Activated naive CD4-positive, alpha-beta T cell treated with anti-CD3 and anti-CD28 coated beads, Interleukin-2, amount 50 U/mL, for 72 hours (primary cell): ENCODE results near the gene EID2. TPM values are rescaled to one million over a fixed set of nuclear protein-coding genes. Genes with fewer than 3 reads are reported as not detected.

Experiments
- ATAC-seq, 2 donors: fragments of 150-1000 bp; cut with Tn5 transposase; 2 replicates each; pipeline ENCODE4 v1.10.0; 2021; ENCODE audit warnings: mild to moderate bottlenecking in 2 of 2, moderate library complexity in 2 of 2
- DNase-seq, 2 donors: peaks; one replicate each; pipeline ENCODE4 v3.0.0; 2021 to 2022; ENCODE audit warnings: low spot score in 2 of 2
- H3K27ac Mint-ChIP-seq, 2 donors: one replicate each; pipeline ENCODE4 v1.8.0; 2022; ENCODE audit warnings: mild to moderate bottlenecking in 2 of 2, mixed read lengths in 2 of 2
- H3K36me3 Mint-ChIP-seq, 2 donors: one replicate each; pipeline ENCODE4 v1.8.0; 2022; ENCODE audit warnings: mixed read lengths in 2 of 2
- H3K9me3 Mint-ChIP-seq, 2 donors: one replicate each; pipeline ENCODE4 v1.8.0; 2022; ENCODE audit warnings: mixed read lengths in 2 of 2
- total RNA-seq, 2 donors: library from RNA; stranded (reverse); gene quantifications; one replicate each; pipeline ENCODE4 v1.2.3, GENCODE V29; 2022

The EID2 gene, protein sequence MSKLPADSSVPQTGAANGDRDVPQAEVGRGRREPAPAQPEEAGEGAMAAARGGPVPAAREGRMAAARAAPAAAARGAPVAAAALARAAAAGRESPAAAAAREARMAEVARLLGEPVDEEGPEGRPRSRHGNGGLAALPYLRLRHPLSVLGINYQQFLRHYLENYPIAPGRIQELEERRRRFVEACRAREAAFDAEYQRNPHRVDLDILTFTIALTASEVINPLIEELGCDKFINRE
- 10 to 100 TPM; 11.4 to 12.7 TPM for total RNA-seq

DNA sequence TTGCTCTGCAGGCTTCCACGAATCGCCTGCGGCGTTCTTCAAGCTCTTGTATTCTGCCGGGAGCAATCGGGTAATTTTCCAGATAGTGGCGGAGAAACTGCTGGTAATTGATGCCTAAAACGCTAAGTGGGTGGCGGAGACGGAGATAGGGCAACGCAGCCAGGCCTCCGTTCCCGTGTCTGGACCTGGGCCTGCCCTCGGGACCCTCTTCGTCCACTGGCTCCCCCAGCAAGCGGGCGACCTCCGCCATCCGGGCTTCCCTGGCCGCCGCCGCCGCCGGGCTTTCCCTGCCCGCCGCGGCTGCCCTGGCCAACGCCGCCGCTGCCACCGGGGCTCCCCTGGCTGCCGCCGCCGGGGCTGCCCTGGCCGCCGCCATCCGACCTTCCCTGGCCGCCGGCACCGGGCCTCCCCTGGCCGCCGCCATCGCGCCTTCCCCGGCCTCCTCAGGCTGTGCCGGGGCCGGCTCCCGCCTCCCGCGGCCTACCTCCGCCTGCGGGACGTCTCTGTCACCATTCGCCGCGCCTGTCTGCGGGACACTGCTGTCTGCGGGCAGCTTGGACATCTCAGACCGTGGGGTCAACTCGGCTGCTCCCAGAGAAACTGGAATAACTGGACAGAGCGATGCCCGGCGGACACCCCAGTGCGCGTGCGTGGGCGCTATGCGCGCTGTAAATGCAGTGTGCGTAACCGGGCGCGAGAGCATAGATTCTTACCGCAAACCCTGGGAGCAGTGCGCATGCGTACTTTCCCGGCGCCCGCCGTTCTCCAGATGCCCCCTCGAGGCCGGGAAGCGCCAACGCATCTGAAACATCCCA lies at the start of gene EID2:
Gene EID2, minus strand, starts transcription at position 644 of the 815 bp plus-strand sequence. Its CDS starts 82 bp downstream, at position 562.
- H3K36me3 Mint-ChIP-seq = peaks cover 13 to 14% of the 10 kb centered on the region in 2 donors
- peak within 1 kb of the TSS; percentile 95 to 97 for H3K27ac Mint-ChIP-seq
- DNase-seq (peak; percentile 93 to 95), ATAC-seq (peak; percentile 79 to 89)
- H3K9me3 Mint-ChIP-seq = no peaks in the 10 kb centered on the region

- DNase-seq (no peak), ATAC-seq (no peak)
- peaks cover 0 to 17% of the 10 kb centered on the region in 2 donors for H3K36me3 Mint-ChIP-seq
- no peak overlapping the region for H3K27ac Mint-ChIP-seq
- peaks cover 0 to 17% of the 10 kb centered on the region in 2 donors for H3K9me3 Mint-ChIP-seq
Measured at GRCh38 chr19:39588066-39588465, 48.1 kb upstream of the EID2 start.

GRCh38 chr19:39587496-39587895 lies 47.5 kb upstream of the EID2 start:
- DNase-seq (no peak), ATAC-seq (no peak)
- no peak overlapping the region for H3K27ac Mint-ChIP-seq
- H3K36me3 Mint-ChIP-seq = peaks cover 0 to 17% of the 10 kb centered on the region in 2 donors
- peaks cover 0 to 17% of the 10 kb centered on the region in 2 donors for H3K9me3 Mint-ChIP-seq

DNA sequence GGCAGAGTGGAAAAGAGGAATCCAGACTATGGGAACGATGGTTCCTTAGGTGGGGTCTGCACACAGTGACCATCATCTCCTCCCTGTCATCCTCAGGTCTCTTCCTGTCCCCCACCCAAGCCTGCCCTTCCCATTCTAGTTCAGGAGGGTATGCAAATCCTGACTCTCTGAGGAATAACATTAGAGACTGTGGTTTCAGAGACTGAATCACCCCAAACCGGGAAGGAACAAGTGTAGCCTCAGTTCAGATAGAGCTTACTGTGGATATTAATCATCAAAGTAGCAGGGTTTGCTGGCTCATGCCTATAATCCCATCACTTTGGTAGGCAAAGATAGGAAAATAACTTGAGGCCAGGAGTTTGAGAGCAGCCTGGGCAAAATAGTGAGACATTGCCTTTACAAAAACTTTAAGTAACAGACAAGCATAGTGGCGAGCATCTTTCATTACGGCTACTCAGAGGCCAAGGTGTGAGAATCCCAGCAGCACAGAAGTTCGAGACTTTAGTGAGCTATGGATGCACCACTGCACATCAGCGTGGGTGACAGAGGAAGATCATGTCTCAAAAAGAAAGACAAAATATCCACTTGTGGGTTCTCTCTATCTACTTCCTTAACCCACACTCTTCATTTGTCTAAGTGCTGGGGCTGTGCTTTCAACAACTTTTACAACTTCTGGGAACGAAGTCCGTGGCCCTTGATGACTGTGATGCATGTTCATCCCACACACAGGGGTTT lies 43.1 kb upstream of the EID2 start:
- Mint-ChIP-seq H3K27ac (no peak overlapping the region), H3K9me3 (peaks cover 9 to 21% of the 10 kb centered on the region in 2 donors), H3K36me3 (peaks cover 8 to 29% of the 10 kb centered on the region in 2 donors)
- ATAC-seq (peak; percentile 74 to 76), DNase-seq (peak in 1 of 2 donors; percentile 16)

DNA sequence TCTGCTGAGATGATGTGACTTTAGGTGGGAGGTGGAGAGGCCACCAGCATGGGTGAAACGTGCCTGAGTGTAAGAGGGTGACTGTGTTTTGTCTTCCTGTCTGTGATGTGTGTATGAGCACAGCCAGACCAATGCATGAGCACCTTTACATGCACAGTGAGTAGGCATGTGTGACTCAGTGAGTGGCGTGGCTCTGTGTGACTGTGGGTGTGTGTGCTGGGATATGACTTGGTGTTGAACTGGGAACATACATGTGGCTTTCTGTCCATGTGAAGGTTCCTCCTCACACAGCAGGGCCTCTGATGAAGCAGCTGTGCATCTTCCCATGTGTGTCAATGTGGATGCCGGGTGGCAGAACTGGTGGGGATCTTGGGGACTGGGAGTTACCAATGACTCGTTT lies 42.5 kb upstream of the EID2 start:
- Mint-ChIP-seq H3K36me3 (peaks cover 8 to 28% of the 10 kb centered on the region in 2 donors), H3K9me3 (peaks cover 9 to 21% of the 10 kb centered on the region in 2 donors), H3K27ac (no peak overlapping the region)
- ATAC-seq (peak; percentile 91 to 92), DNase-seq (peak in 1 of 2 donors; percentile 41)

DNA sequence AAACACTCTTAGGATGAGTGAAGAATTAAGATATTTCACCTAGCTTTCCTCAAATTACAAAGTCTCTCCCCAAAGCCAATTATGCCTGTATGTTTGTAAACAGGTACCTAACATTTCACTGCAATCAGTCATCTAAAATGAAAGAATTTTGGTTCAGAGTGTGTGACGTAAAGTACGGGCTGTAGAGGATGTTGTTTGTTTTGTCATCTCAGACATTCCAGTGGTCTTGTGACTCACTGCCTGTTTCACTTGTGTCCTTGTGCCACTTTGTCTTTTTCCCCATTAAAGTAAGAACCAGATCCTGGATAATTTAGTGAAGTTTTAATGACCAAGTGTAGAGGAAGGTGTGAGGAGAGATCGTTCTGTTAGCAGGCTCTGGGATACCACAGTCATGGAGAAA lies 28.6 kb upstream of the EID2 start:
- peak in 1 of 2 donors; percentile 83 for ATAC-seq
- DNase-seq = no peak

GRCh38 chr19:39566064-39566463 lies 26.1 kb upstream of the EID2 start:
- no peaks in the 10 kb centered on the region for H3K9me3 Mint-ChIP-seq
- no peak overlapping the region for H3K27ac Mint-ChIP-seq
- H3K36me3 Mint-ChIP-seq = no peaks in the 10 kb centered on the region
- no peak for ATAC-seq
- DNase-seq = no peak

More for the DNA sequence above, 28.6 kb upstream of the EID2 start:
- Mint-ChIP-seq H3K36me3 (peaks cover 4 to 5% of the 10 kb centered on the region in 2 donors), H3K9me3 (peaks cover 4 to 11% of the 10 kb centered on the region in 2 donors), H3K27ac (no peak overlapping the region)

DNA sequence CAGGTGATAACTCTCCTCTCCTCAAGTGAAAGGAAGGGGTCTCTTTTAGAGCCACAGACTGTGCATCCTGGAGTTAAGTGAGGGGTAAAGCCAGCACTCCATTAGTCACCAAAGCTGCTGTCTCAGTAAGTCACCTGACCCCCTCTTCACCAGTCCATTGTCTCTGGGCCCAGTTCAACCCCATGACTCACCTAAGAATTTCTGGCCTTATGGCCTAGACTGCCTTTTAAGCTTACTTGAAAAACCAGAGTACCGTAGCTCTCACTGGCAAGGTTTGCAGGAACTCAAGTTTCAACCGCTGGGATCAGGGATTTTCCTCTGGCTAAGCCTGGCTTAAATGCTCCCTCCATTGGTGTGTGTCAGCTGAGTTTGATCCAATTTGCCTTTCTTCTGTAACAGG lies 23.4 kb upstream of the EID2 start:
- DNase-seq (no peak), ATAC-seq (peak in 1 of 2 donors; percentile 44)
- Mint-ChIP-seq H3K36me3 (peaks cover 0 to 5% of the 10 kb centered on the region in 2 donors), H3K9me3 (peaks cover 0 to 5% of the 10 kb centered on the region in 2 donors), H3K27ac (no peak overlapping the region)

DNA sequence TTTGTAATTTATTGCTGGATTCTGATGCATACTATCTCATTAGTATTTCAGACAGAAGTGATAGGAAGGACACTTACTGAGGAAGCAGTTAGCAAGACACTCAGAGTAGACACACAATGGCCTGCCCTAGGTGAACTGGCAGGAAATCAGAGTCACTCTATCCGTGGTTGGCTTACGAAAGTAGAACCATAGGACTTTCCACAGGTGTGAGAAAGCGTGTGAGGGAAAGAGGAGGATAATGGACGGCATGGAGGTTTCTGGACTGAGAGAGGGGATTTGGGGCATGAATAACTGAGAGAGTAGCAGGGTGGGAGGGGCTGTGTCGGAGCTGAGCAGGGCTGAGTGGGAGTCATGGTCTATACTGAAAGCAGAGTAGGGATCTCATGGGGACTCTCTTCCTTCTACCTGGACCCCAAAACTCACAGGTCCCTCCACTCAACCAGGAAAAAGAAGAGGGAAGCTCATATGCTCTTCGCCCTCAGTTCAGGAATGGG lies 18.7 kb upstream of the EID2 start:
- DNase-seq = peak in 1 of 2 donors; percentile 12
- Mint-ChIP-seq H3K36me3 (peaks cover 0 to 5% of the 10 kb centered on the region in 2 donors), H3K9me3 (peaks cover 0 to 5% of the 10 kb centered on the region in 2 donors), H3K27ac (peak overlapping the region; percentile 91 to 97)
- ATAC-seq = peak; percentile 77 to 86

- Mint-ChIP-seq H3K36me3 (peaks cover 0 to 5% of the 10 kb centered on the region in 2 donors), H3K9me3 (peaks cover 0 to 5% of the 10 kb centered on the region in 2 donors), H3K27ac (peak overlapping the region; percentile 91 to 97)
- peak; percentile 81 to 82 for ATAC-seq
- DNase-seq = no peak
Measured at GRCh38 chr19:39557811-39558623, 18.1 kb upstream of the EID2 start.

DNA sequence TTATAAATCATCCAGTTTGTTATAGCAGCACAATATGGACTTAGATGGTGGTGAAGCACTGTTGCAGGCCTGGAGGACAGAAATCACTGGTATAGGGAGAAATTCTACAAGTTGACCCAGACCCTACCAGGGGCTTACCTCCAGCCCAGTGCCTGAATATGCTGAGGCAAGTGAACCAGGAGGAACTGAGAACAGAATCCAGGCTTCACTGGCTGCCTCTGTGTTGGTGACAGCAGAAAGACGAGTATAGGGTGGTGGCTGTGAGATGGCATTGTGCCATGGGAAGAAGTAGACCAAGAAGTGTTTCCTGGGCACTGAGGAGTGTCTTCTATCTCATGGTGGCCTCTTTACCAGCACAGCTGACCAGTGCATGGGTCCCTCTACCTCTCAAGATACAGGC lies 15.9 kb upstream of the EID2 start:
- no peak for DNase-seq
- Mint-ChIP-seq H3K9me3 (peaks cover 0 to 5% of the 10 kb centered on the region in 2 donors), H3K36me3 (peaks cover 0 to 5% of the 10 kb centered on the region in 2 donors), H3K27ac (no peak overlapping the region)
- ATAC-seq = no peak

GRCh38 chr19:39554701-39555311 lies 14.8 kb upstream of the EID2 start:
- peaks cover 0 to 5% of the 10 kb centered on the region in 2 donors for H3K9me3 Mint-ChIP-seq
- H3K36me3 Mint-ChIP-seq = peaks cover 0 to 5% of the 10 kb centered on the region in 2 donors
- H3K27ac Mint-ChIP-seq = no peak overlapping the region
- no peak for DNase-seq
- no peak for ATAC-seq

DNA sequence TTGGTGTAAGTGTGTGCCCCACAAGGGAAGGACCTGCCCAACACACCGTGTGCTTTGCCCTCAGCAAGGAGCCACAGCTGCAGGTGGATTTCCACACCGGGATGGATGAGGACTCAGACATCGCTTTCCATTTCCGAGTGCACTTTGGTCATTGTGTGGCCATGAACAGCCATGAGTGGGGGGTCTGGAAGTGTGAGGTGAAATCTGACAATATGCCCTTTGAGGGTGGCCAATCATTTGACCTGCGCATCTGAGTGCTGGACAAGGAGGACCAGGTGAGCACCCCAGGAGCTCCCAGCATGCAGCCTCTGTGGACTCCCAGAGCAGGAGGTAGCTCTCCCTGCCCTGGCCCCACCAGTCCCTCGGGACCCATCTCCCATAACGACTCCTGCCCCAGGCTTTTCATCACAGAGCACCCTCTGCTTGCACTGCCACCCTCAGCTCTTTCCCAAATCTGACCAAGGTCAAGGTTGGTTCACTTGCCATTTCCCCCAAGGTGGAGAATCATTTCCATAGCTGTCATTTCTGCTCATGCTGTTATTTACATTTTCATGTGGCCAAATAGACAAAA lies 13.2 kb upstream of the EID2 start:
- DNase-seq (no peak), ATAC-seq (no peak)
- H3K9me3 Mint-ChIP-seq = no peaks in the 10 kb centered on the region
- no peaks in the 10 kb centered on the region for H3K36me3 Mint-ChIP-seq
- peak overlapping the region in 1 of 2 donors; percentile 54 for H3K27ac Mint-ChIP-seq

DNA sequence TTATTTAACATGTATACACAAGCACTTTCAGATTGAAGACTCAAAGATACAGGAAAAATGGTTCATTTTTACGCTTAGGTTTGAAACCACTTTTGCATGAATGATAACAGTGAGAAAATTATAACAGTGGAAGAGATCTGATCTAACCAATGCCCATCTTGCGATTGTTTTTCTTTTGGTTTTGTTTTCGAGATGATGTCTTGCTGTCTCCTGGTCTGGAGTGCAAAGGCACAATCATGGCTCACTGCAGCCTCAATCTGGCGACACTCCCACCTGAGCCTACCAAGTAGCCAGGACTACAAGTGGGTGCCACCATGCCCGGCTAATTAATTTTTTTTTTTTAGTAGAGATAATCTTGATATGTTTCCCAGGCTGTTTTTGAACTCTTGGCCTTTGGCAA lies 10.2 kb upstream of the EID2 start:
- H3K27ac Mint-ChIP-seq = no peak overlapping the region
- no peaks in the 10 kb centered on the region for H3K9me3 Mint-ChIP-seq
- no peak for DNase-seq
- H3K36me3 Mint-ChIP-seq = no peaks in the 10 kb centered on the region
- ATAC-seq = no peak

GRCh38 chr19:39546599-39546998 lies 6.6 kb upstream of the EID2 start:
- Mint-ChIP-seq H3K27ac (no peak overlapping the region), H3K9me3 (no peaks in the 10 kb centered on the region), H3K36me3 (no peaks in the 10 kb centered on the region)
- no peak for ATAC-seq
- no peak for DNase-seq
